Mesenchymal stem cell (in vitro differentiated cells and primary cell): ENCODE measurements around the gene ACTR3.

Experiments
- DNase-seq: peaks from one replicate; pipeline ENCODE4 v3.0.0-alpha.2; 2013
- H2AFZ ChIP-seq: one replicate; pipeline ENCODE4 v1.6.1; 2013; ENCODE audit warnings: low read depth, mild to moderate bottlenecking, control low read depth, inconsistent platforms, low read length, moderate library complexity
- H2AK5ac ChIP-seq: 2 replicates; pipeline ENCODE4 v1.6.1; 2013; ENCODE audit warnings: low read length, moderate library complexity, mild to moderate bottlenecking, inconsistent platforms; ENCODE audit not compliant: severe bottlenecking
- H2BK120ac ChIP-seq: one replicate; pipeline ENCODE4 v1.6.1; 2013; ENCODE audit warnings: low read depth, mild to moderate bottlenecking, inconsistent platforms, low read length, moderate library complexity
- H2BK12ac ChIP-seq, 2 experiments: one replicate each; pipeline ENCODE4 v1.6.1; 2013; ENCODE audit warnings: inconsistent platforms in 2 of 2, low read length in 2 of 2, mild to moderate bottlenecking in 2 of 2, moderate library complexity in 2 of 2, control low read depth in 1 of 2
- H2BK15ac ChIP-seq: one replicate; pipeline ENCODE4 v1.6.1; 2013; ENCODE audit warnings: mild to moderate bottlenecking, low read depth, inconsistent platforms; ENCODE audit not compliant: poor library complexity, severe bottlenecking
- H2BK5ac ChIP-seq: 2 replicates; pipeline ENCODE4 v1.6.1; 2013; ENCODE audit warnings: low read depth, mild to moderate bottlenecking, low read length, control low read depth, inconsistent platforms; ENCODE audit not compliant: poor library complexity, severe bottlenecking
- H3K14ac ChIP-seq, 2 experiments: one replicate each; pipeline ENCODE4 v1.6.1; 2013; ENCODE audit warnings: inconsistent platforms in 2 of 2, low read length in 2 of 2, control low read depth in 1 of 2, mild to moderate bottlenecking in 1 of 2, moderate library complexity in 1 of 2
- H3K18ac ChIP-seq, 2 experiments: one replicate each; pipeline ENCODE4 v1.6.1; 2013; ENCODE audit warnings: inconsistent platforms in 2 of 2, low read length in 2 of 2, control low read depth in 1 of 2, low read depth in 1 of 2, mild to moderate bottlenecking in 1 of 2
- H3K23ac ChIP-seq, 2 experiments: one replicate each; pipeline ENCODE4 v1.6.1; 2013; ENCODE audit warnings: inconsistent platforms in 2 of 2, low read length in 2 of 2, mild to moderate bottlenecking in 2 of 2, moderate library complexity in 2 of 2, control low read depth in 1 of 2
- H3K27ac ChIP-seq: 2 replicates; pipeline ENCODE4 v1.5.1; 2013; ENCODE audit warnings: mild to moderate bottlenecking, moderate library complexity, low read length, control low read depth, inconsistent platforms; ENCODE audit not compliant: poor library complexity, severe bottlenecking
- H3K27me3 ChIP-seq, 2 experiments: 2 replicates each; pipeline versions ENCODE4 v1.6.1 to v1.7.0; 2013; ENCODE audit warnings: low read length in 2 of 2, mild to moderate bottlenecking in 2 of 2, moderate library complexity in 2 of 2, control low read depth in 1 of 2, inconsistent platforms in 1 of 2; ENCODE audit not compliant: control insufficient read depth in 1 of 2, insufficient read depth in 1 of 2
- H3K36me3 ChIP-seq, 2 experiments: 2 replicates each; pipeline versions ENCODE4 v1.6.1 to v1.7.0; 2013; ENCODE audit warnings: low read length in 2 of 2, control low read depth in 1 of 2, inconsistent platforms in 1 of 2, low read depth in 1 of 2, mild to moderate bottlenecking in 1 of 2; ENCODE audit not compliant: insufficient read depth in 2 of 2, control insufficient read depth in 1 of 2
- H3K4ac ChIP-seq, 2 experiments: one replicate each; pipeline ENCODE4 v1.6.1; 2013; ENCODE audit warnings: inconsistent platforms in 2 of 2, low read length in 2 of 2, mild to moderate bottlenecking in 2 of 2, moderate library complexity in 2 of 2, control low read depth in 1 of 2, low read depth in 1 of 2
- H3K4me1 ChIP-seq: 2 replicates; pipeline ENCODE4 v1.6.1; 2013; ENCODE audit warnings: low read depth, low read length, control low read depth; ENCODE audit not compliant: control insufficient read depth, insufficient read depth
- H3K4me2 ChIP-seq: 2 replicates; pipeline ENCODE4 v1.6.1; 2013; ENCODE audit warnings: low read length, mild to moderate bottlenecking, inconsistent platforms; ENCODE audit not compliant: poor library complexity, severe bottlenecking
- H3K4me3 ChIP-seq, 2 experiments: 2 replicates each; pipeline versions ENCODE4 v1.5.1 to v1.7.0; 2013; ENCODE audit warnings: low read length in 2 of 2, mild to moderate bottlenecking in 2 of 2, control low read depth in 1 of 2, low read depth in 1 of 2; ENCODE audit not compliant: insufficient read depth in 1 of 2
- H3K79me1 ChIP-seq: replicated peaks from 2 replicates; pipeline ENCODE4 v1.6.1; 2013; ENCODE audit warnings: mild to moderate bottlenecking, control low read depth, low read length, inconsistent platforms; ENCODE audit not compliant: poor library complexity, severe bottlenecking
- H3K9ac ChIP-seq: 2 replicates; pipeline ENCODE4 v1.7.0; 2013; ENCODE audit warnings: mild to moderate bottlenecking, low read length, moderate library complexity
- H3K9me3 ChIP-seq: 2 replicates; pipeline ENCODE4 v1.7.0; 2013; ENCODE audit warnings: mild to moderate bottlenecking, low read length; ENCODE audit not compliant: control insufficient read depth
- H4K8ac ChIP-seq: one replicate; pipeline ENCODE4 v1.6.1; 2013; ENCODE audit warnings: inconsistent platforms, mild to moderate bottlenecking, low read length, moderate library complexity
- H4K91ac ChIP-seq: one replicate; pipeline ENCODE4 v1.6.1; 2013; ENCODE audit warnings: mild to moderate bottlenecking, low read length, inconsistent platforms
- WGBS: methylation state at CpG from one replicate; pipeline ENCODE4 v1.1.7; 2013; ENCODE audit warnings: mixed read lengths; 5-methylcytosine and 5-hydroxymethylcytosine counted together

Gene ACTR3

DNA sequence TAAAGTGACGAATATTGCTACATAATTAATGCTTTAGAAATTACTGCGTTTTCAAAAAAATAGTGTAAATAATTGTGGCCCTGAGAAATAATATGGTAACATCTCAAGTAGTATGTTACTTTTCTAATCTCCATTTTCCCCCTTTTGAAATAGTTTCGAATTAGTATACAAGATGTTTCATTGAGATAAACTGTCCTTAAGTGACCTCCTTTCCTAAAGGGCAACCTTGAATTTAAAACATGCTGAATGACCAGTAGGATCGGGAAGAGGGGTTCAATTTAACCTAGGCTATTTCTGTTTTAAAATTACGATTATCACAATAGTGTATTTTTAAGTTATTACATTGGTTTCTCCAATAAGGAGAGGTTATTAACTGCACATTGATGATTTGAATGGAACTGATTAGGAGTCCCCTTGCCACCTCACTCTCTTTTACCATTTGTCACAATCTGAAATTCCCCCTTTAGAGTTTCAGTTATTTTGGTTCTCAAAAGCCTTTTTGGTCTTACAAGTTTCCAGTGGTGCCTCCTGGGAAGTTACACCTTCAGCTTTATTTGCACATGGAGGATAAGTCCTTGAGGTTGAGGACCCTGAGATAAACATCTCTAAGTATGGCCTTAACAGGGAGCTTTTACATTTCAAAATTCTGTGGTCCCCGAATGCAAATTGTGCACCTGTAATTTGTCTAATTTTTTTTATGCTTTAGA, 2.3 kb downstream of the ACTR3 start:
- H3K4me1 ChIP-seq: peaks cover 7% of the 10 kb centered on the region
- H2AFZ ChIP-seq: no peak overlapping the region
- no peak overlapping the region for H2BK5ac ChIP-seq
- H2BK15ac ChIP-seq: no peak overlapping the region
- no peak overlapping the region for H4K91ac ChIP-seq
- H3K27ac ChIP-seq: no peak overlapping the region
- no peak overlapping the region for H3K14ac ChIP-seq
- H4K8ac ChIP-seq: no peak overlapping the region
- WGBS: 67% methylated on average over 1 of the region's 6 CpGs
- peaks cover 0 to 17% of the 10 kb centered on the region in 2 experiments for H3K36me3 ChIP-seq
- H3K4ac ChIP-seq: no peak overlapping the region
- H3K79me1 ChIP-seq: peaks cover 5% of the 10 kb centered on the region
- no peak for DNase-seq
- no peaks in the 10 kb centered on the region for H3K9me3 ChIP-seq
- H3K18ac ChIP-seq: no peak overlapping the region
- peak overlapping the region; percentile 12 for H3K4me2 ChIP-seq
- no peak overlapping the region for H2AK5ac ChIP-seq
- no peak overlapping the region for H2BK12ac ChIP-seq
- H2BK120ac ChIP-seq: no peak overlapping the region
- H3K27me3 ChIP-seq: no peaks in the 10 kb centered on the region
- H3K9ac ChIP-seq: peak overlapping the region; percentile 99
- H3K4me3 ChIP-seq: peak overlapping the region in 1 of 2 experiments; percentile 96
- H3K23ac ChIP-seq: no peak overlapping the region

DNA sequence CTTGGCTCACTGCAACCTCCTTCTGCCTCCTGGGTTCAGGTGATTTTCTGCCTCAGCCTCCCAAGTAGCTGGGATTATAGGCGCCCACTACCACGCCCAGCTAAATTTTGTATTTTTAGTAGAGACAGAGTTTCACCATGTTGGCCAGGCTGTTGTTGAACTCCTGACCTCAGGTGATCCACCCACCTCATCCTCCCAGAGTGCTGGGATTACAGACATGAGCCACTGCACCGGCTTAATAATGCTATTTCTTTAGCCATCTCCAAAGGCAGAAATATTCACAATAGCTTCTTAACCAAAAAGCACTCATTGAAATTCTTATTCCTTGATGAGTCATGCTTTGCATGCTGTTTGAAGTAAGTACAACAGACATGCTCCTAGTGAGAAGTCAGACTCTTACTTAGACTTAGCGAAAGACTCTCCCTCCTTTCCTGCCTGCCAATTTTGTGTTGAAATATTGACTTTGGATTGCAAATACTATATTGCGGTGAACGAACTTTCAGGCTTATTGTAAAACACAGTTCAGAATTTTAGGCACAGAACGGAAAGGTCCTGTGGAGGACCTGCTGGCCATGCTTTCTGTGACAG, 4.4 kb downstream of the ACTR3 start:
- no peaks in the 10 kb centered on the region for H3K27me3 ChIP-seq
- H2BK120ac ChIP-seq: no peak overlapping the region
- no peak overlapping the region for H3K18ac ChIP-seq
- no peak overlapping the region for H4K8ac ChIP-seq
- H2AK5ac ChIP-seq: no peak overlapping the region
- H3K27ac ChIP-seq: peak overlapping the region; percentile 70
- no peak overlapping the region for H4K91ac ChIP-seq
- H3K4me3 ChIP-seq: peak overlapping the region in 1 of 2 experiments; percentile 66
- H2AFZ ChIP-seq: no peak overlapping the region
- H3K23ac ChIP-seq: no peak overlapping the region
- peak; percentile 81 for DNase-seq
- no peak overlapping the region for H2BK12ac ChIP-seq
- no peak overlapping the region for H2BK5ac ChIP-seq
- H3K9me3 ChIP-seq: no peaks in the 10 kb centered on the region
- peaks cover 6% of the 10 kb centered on the region for H3K4me1 ChIP-seq
- peak overlapping the region; percentile 88 for H3K9ac ChIP-seq
- no peak overlapping the region for H2BK15ac ChIP-seq
- H3K79me1 ChIP-seq: no peaks in the 10 kb centered on the region
- no peak overlapping the region for H3K4ac ChIP-seq
- peaks cover 0 to 17% of the 10 kb centered on the region in 2 experiments for H3K36me3 ChIP-seq
- H3K14ac ChIP-seq: no peak overlapping the region
- peak overlapping the region; percentile 50 for H3K4me2 ChIP-seq
- 84% methylated on average over 5 of the region's 7 CpGs for WGBS

DNA sequence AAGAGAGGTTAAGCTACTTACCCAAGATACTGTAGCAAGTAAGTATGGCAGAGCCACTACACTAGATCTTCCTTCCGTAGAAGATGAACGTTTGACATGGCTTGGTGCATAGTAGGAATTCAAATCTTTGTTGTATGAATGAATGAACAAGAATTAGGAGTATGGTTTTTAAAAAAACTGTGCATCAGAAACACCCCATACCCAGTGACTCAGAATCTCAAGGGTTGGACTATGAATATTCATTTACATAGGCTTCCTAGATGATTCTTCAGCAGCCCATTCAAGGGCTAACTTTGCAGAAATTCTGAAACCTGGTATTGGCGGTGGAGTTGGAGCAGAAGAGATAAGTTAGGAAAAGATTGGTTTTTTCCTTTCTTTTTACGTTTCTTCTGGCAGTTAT, 5.4 kb downstream of the ACTR3 start:
- DNase-seq: no peak
- no peak overlapping the region for H3K18ac ChIP-seq

DNA sequence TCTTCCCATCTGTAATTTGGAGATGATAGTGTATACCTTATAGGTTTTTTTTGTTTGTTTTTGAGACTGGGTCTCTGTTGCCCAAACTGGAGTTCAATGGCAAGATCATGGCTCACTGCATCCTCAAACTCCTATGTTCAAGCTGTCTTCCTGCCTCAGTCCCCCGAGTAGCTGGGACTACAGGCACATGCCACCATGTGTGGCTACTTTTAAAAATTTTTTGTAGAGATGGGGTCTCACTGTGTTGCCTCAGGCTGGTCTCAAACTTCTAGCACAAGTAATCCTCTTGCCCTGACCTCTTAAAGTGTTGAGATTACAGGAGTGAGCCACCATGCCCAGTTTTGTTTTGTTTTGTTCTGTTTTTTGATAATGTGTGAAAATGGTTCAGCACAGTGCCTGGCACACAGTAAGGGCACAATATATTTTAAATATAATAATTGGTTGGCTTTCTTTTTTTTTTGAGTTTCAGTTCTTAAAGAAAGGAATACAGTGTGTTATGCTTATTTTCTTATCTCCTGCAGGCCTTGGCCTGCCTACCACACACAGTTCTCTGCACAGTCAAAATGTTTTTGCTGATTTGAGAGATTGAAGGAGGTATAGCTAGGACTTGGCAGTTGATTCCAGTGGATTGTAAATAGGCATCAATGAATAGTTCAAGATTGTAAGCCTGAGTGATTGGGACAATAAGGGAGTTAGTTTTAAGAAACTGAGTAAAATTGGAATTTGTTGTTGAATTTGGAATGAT, 6.1 kb downstream of the ACTR3 start:
- Histone ChIP-seq H4K91ac (no peak overlapping the region), H3K23ac (no peak overlapping the region), H3K4ac (no peak overlapping the region), H2BK120ac (no peak overlapping the region), H4K8ac (no peak overlapping the region), H3K4me2 (no peak overlapping the region), H3K9me3 (no peaks in the 10 kb centered on the region), H3K36me3 (peaks cover 0 to 19% of the 10 kb centered on the region in 2 experiments), H3K27ac (no peak overlapping the region), H3K4me3 (peak overlapping the region in 1 of 2 experiments; percentile 16), H3K4me1 (peaks cover 7% of the 10 kb centered on the region), H3K18ac (no peak overlapping the region), H3K9ac (peak overlapping the region; percentile 23), H3K14ac (no peak overlapping the region), H2AFZ (no peak overlapping the region), H2BK15ac (no peak overlapping the region), H2AK5ac (no peak overlapping the region), H3K79me1 (no peaks in the 10 kb centered on the region), H2BK5ac (no peak overlapping the region), H3K27me3 (no peaks in the 10 kb centered on the region), H2BK12ac (no peak overlapping the region)
- 100% methylated on average over 1 of the region's 1 CpG for WGBS
- no peak for DNase-seq

More for the DNA sequence above, 5.4 kb downstream of the ACTR3 start:
- Histone ChIP-seq H3K27ac (no peak overlapping the region), H3K9ac (peak overlapping the region; percentile 88), H2AFZ (no peak overlapping the region), H3K9me3 (no peaks in the 10 kb centered on the region), H3K23ac (no peak overlapping the region), H3K4me2 (no peak overlapping the region), H4K8ac (no peak overlapping the region), H2BK15ac (no peak overlapping the region), H3K4ac (no peak overlapping the region), H4K91ac (no peak overlapping the region), H3K36me3 (peaks cover 0 to 17% of the 10 kb centered on the region in 2 experiments), H2BK5ac (no peak overlapping the region), H2BK120ac (no peak overlapping the region), H2AK5ac (no peak overlapping the region), H3K14ac (no peak overlapping the region), H3K79me1 (no peaks in the 10 kb centered on the region), H3K4me3 (peak overlapping the region in 1 of 2 experiments; percentile 66), H3K4me1 (peaks cover 6% of the 10 kb centered on the region), H3K27me3 (no peaks in the 10 kb centered on the region), H2BK12ac (no peak overlapping the region)
- 88% methylated on average over 3 of the region's 4 CpGs for WGBS
